ENCODE data around the gene HTR3E.

DNA sequence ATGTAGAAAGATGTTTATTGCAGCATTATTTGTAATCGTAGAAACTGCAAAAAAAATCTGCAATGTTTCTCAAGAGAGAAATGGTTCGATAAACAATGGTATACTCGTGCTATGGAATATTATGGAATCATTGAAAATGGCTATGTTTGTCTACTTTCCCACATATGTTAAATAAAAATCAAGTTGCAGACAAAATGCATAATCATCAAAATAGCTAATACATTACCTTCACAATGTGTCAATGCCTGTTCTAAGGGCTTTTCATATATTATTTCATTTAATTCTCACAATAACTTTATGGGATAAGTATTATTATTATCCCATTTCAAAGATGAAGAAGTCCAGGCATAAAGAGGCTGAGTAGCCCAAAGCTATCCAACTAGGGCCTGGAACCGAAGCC, 36.1 kb downstream of the HTR3E start:
- TF ChIP-seq, protein P1, sequence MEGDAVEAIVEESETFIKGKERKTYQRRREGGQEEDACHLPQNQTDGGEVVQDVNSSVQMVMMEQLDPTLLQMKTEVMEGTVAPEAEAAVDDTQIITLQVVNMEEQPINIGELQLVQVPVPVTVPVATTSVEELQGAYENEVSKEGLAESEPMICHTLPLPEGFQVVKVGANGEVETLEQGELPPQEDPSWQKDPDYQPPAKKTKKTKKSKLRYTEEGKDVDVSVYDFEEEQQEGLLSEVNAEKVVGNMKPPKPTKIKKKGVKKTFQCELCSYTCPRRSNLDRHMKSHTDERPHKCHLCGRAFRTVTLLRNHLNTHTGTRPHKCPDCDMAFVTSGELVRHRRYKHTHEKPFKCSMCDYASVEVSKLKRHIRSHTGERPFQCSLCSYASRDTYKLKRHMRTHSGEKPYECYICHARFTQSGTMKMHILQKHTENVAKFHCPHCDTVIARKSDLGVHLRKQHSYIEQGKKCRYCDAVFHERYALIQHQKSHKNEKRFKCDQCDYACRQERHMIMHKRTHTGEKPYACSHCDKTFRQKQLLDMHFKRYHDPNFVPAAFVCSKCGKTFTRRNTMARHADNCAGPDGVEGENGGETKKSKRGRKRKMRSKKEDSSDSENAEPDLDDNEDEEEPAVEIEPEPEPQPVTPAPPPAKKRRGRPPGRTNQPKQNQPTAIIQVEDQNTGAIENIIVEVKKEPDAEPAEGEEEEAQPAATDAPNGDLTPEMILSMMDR (IDR thresholded peaks at IDR 0.05; ENCODE audit: low read length): no peak
- TF ChIP-seq EZH2 (optimal IDR thresholded peaks at IDR 0.05; ENCODE audit: low read depth, low read length) (no peak), EZH2phosphoT487 (IDR thresholded peaks at IDR 0.05; ENCODE audit: low read length) (no peak)
